Urinary bladder (tissue), 4 donors: Measurements from ENCODE around the gene RNF135. TPM values are rescaled to one million over a fixed set of nuclear protein-coding genes. Genes with fewer than 3 reads are reported as not detected.
"Not testable (repeated sequence)": the region's sequence is repeated elsewhere in the genome, so short reads cannot be mapped to it uniquely, and the experiment has no call there.

ENCODE experiments used
- DNase-seq: peaks from one replicate; pipeline ENCODE4 v3.0.0-alpha.2; 2015; ENCODE audit errors: extremely low spot score
- H3K27ac ChIP-seq: one replicate; pipeline ENCODE4 v1.5.1; 2013; ENCODE audit warnings: low read depth, mild to moderate bottlenecking, moderate library complexity
- H3K36me3 ChIP-seq: one replicate; pipeline ENCODE4 v1.6.1; 2013; ENCODE audit warnings: mild to moderate bottlenecking, moderate library complexity; ENCODE audit not compliant: insufficient read depth
- H3K4me1 ChIP-seq: one replicate; pipeline ENCODE4 v1.6.1; 2013; ENCODE audit warnings: mild to moderate bottlenecking, moderate library complexity; ENCODE audit not compliant: insufficient read depth
- H3K4me3 ChIP-seq: one replicate; pipeline ENCODE4 v1.5.1; 2013; ENCODE audit warnings: low read depth, low read length
- WGBS: extraction: QIAGEN DNeasy Blood & Tissue Kit; methylation state at CpG from one replicate; pipeline ENCODE4 v1.1.7; 2013; 5-methylcytosine and 5-hydroxymethylcytosine counted together
- polyA plus RNA-seq: library from polyadenylated mRNA; stranded (reverse); fragments of 200-250 nt; gene quantifications from one replicate; pipeline ENCODE4 v1.2.3, GENCODE V29; 2013
- total RNA-seq: library from RNA; depleted of rRNA; stranded (reverse); fragments of >200 nt; gene quantifications from one replicate; pipeline ENCODE4 v1.2.3, GENCODE V29; 2014
- donor health status: healthy with polysubstance abuse.
- donor health status: healthy.

The RNF135 gene
- 10.1 TPM for total RNA-seq
- 17.1 TPM for polyA plus RNA-seq

DNA sequence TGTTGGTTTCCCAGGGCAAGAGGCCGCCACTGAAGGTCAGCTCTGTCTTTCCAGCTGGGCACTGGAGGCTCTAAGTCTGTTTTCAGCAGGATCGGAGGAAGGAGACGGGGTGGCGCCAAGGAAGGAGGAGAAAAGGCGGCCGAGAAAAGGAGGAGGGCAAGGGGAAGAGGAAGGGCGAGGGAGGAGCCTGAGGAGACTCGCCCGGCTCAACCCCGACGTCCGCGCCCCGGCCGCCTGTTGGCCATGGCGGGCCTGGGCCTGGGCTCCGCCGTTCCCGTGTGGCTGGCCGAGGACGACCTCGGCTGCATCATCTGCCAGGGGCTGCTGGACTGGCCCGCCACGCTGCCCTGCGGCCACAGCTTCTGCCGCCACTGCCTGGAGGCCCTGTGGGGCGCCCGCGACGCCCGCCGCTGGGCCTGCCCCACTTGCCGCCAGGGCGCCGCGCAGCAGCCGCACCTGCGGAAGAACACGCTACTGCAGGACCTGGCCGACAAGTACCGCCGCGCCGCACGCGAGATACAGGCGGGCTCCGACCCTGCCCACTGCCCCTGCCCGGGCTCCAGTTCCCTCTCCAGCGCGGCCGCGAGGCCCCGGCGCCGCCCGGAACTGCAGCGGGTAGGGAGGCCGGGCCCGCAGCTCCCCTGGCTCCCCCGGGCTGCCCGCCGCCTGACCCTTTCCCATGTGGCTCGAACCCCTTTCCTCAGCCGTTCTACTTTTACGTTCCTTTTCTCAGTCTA, at the start of gene RNF135:
Gene RNF135, plus strand, starts transcription at position 209 of the 737 bp plus-strand sequence. Its CDS starts 35 bp downstream, at position 244.
- H3K4me3 ChIP-seq = peak within 1 kb of the TSS; percentile 74
- peak within 1 kb of the TSS; percentile 97 for H3K27ac ChIP-seq
- peak; percentile 74 for DNase-seq
- H3K4me1 ChIP-seq = peaks cover 1% of the 10 kb centered on the region
- H3K36me3 ChIP-seq = no peaks in the 10 kb centered on the region
- under 1% methylated on average over 66 of the region's 66 CpGs for WGBS

GRCh38 chr17:30921544-30922196, 49.2 kb upstream of the RNF135 start, which contains the start of gene ADAP2:
Gene ADAP2 (plus strand): TSS chr17:30921945. CDS start chr17:30922015, 70 bp downstream.
- 2% methylated on average over 60 of the region's 60 CpGs for WGBS
- DNase-seq = no peak
- Histone ChIP-seq H3K4me3 (peak within 1 kb of the TSS; percentile 44), H3K4me1 (no peaks in the 10 kb centered on the region), H3K36me3 (no peaks in the 10 kb centered on the region), H3K27ac (peak within 1 kb of the TSS; percentile 19)

- 3% methylated on average over 66 of the region's 66 CpGs for WGBS
- no peak for DNase-seq
- Histone ChIP-seq H3K4me1 (no peaks in the 10 kb centered on the region), H3K27ac (no peak overlapping the region), H3K36me3 (no peaks in the 10 kb centered on the region), H3K4me3 (peak overlapping the region; percentile 44)
These were observed 48.4 kb upstream of the RNF135 start for GRCh38 chr17:30922235-30923030.

DNA sequence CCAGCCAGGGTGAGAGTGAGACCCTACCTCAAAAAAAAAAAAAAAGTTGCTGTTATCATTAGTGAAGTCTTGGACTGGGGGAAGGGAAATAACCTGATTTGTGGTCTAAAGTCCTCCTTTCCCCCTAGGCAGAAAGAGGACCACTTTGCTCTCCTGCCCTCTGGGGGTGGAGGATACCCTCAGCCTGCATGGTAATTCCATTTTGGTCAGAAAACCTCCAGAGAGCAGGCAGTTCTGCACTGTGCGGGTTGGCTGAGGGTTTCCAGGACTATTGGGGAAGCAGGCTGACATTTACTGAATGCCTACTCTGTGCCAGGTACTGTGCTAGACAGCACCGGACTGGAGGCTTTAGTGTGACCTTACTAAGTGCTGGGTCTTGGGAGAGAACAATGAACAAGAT, 46.5 kb upstream of the RNF135 start:
- 68% methylated on average over 2 of the region's 2 CpGs for WGBS

GRCh38 chr17:30926516-30926915, 44.3 kb upstream of the RNF135 start:
- no peaks in the 10 kb centered on the region for H3K36me3 ChIP-seq
- no peak overlapping the region for H3K4me3 ChIP-seq
- H3K27ac ChIP-seq = no peak overlapping the region
- WGBS = 80% methylated on average over 6 of the region's 6 CpGs
- no peaks in the 10 kb centered on the region for H3K4me1 ChIP-seq
- DNase-seq = no peak

More for the DNA sequence above, 46.5 kb upstream of the RNF135 start:
- no peaks in the 10 kb centered on the region for H3K4me1 ChIP-seq
- DNase-seq = no peak
- H3K36me3 ChIP-seq = no peaks in the 10 kb centered on the region
- no peak overlapping the region for H3K4me3 ChIP-seq
- H3K27ac ChIP-seq = no peak overlapping the region

- no peak for DNase-seq
These were observed 43.1 kb upstream of the RNF135 start for GRCh38 chr17:30927756-30928155.

DNA sequence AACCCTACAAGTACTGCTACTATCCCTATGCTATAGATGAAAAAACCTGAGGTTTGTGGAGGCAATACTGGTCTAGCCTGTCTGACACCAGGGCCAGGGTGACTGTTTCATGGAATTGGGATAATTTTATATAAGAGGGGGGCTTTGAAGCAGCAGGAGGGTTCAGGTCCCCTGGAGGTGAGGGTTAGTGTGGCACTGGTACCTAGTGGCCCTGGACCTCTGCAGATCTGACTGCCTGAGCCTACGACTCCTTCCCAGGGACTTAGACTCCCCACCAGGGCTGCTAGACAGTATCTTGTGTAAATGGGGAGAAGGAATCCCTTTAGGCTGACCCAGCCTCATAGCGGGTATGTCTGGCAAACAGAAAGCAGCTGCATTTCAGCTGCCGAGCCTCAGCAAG, 42.3 kb upstream of the RNF135 start:
- Histone ChIP-seq H3K36me3 (no peaks in the 10 kb centered on the region), H3K27ac (no peak overlapping the region), H3K4me3 (no peak overlapping the region), H3K4me1 (no peaks in the 10 kb centered on the region)
- no peak for DNase-seq
- WGBS = 79% methylated on average over 3 of the region's 3 CpGs

More at GRCh38 chr17:30927756-30928155, 43.1 kb upstream of the RNF135 start:
- Histone ChIP-seq H3K4me3 (no peak overlapping the region), H3K4me1 (no peaks in the 10 kb centered on the region), H3K36me3 (no peaks in the 10 kb centered on the region), H3K27ac (no peak overlapping the region)
- 86% methylated on average over 5 of the region's 5 CpGs for WGBS

- H3K27ac ChIP-seq = no peak overlapping the region
- H3K4me1 ChIP-seq = no peaks in the 10 kb centered on the region
- no peak overlapping the region for H3K4me3 ChIP-seq
- 50% methylated on average over 8 of the region's 8 CpGs for WGBS
- no peak for DNase-seq
- no peaks in the 10 kb centered on the region for H3K36me3 ChIP-seq
These were observed 41.7 kb upstream of the RNF135 start for GRCh38 chr17:30929081-30929633.

GRCh38 chr17:30929861-30930260, 41.0 kb upstream of the RNF135 start:
- H3K4me3 ChIP-seq, H3K4me1 ChIP-seq, H3K36me3 ChIP-seq, H3K27ac ChIP-seq, DNase-seq: not testable (repeated sequence)
- 94% methylated on average over 3 of the region's 3 CpGs for WGBS

GRCh38 chr17:30930495-30930894, 40.3 kb upstream of the RNF135 start:
- Histone ChIP-seq H3K36me3 (no peaks in the 10 kb centered on the region), H3K4me3 (no peak overlapping the region), H3K4me1 (no peaks in the 10 kb centered on the region), H3K27ac (no peak overlapping the region)
- DNase-seq = no peak
- WGBS = 91% methylated on average over 3 of the region's 3 CpGs

DNA sequence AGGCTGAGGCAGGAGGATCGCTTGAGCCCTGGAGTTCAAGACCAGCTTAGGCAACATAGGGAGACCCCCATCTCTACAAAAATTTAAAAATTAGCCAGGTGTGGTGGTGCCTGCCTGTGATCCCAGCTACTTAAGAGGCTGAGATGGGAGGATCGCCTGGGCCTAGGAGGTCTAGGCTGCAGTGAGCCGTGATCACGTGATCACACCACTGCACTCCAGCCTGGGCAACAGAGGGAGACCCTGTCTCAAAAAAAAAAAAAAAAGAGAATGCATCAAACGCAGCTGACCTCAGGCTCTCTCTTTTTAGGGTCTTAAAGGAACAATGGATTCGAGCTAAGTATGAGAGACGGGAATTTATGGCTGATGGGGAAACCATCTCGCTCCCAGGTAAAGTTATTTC, 39.3 kb upstream of the RNF135 start:
- WGBS = 87% methylated on average over 8 of the region's 8 CpGs
- not testable (repeated sequence) for DNase-seq, H3K36me3 ChIP-seq, H3K4me1 ChIP-seq, H3K4me3 ChIP-seq, H3K27ac ChIP-seq

DNA sequence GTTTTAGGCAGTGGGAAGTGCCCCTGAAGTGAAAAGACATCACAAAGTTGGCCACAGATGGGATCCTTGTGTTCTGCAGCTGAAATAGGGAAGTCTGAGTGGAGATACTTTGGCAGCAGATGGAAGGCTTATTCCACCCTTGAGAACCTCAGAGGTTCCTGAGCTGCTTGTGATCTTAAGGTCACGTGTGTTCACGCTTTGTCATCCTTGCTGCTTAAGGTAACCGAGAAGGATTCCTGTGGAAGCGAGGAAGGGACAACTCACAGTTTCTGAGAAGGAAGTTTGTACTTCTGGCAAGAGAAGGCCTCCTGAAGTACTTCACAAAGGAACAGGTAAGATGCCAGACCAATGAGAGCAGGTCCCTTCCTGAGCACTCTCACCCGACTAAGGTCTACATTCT, 36.9 kb upstream of the RNF135 start:
- WGBS = 78% methylated on average over 5 of the region's 5 CpGs
- DNase-seq = no peak
- H3K27ac ChIP-seq = no peak overlapping the region

DNA sequence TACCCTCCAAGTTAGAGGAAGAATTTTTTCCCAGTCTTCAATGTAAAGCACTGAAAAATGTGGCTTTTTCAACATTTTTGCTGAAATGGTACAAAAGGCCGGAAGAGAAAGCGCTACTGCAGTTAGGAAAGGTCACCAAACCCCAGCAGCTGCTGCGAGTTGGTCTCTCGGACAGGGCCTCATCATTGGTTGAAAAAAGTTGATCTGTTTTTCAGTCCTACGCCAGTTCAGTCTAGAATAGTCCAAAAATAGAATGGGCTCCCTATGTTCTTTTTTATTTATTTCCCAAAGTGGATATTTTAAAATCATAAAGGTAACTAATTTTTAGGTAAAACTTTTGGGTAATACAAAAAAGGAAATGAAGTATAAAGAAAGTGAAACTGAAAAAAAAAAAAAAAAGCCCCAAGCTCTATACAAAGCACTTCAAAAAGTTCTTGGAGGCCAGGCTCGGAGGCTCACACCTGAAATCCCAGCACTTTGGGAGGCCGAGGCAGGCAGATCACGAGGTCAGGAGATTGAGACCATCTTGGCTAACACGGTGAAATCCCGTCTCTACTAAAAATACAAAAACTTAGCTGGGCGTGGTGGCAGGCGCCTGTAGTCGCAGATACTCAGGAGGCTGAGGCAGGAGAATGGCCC, 31.7 kb upstream of the RNF135 start:
- Histone ChIP-seq H3K4me1 (no peaks in the 10 kb centered on the region), H3K36me3 (no peaks in the 10 kb centered on the region), H3K27ac (no peak overlapping the region), H3K4me3 (no peak overlapping the region)
- DNase-seq = no peak
- 83% methylated on average over 13 of the region's 13 CpGs for WGBS

More for the DNA sequence above, 36.9 kb upstream of the RNF135 start:
- H3K4me1 ChIP-seq = no peaks in the 10 kb centered on the region
- H3K36me3 ChIP-seq = no peaks in the 10 kb centered on the region
- no peak overlapping the region for H3K4me3 ChIP-seq
